Astrocyte (in vitro differentiated cells and primary cell): ENCODE measurements around the gene MDP1. TPM values are rescaled to one million over a fixed set of nuclear protein-coding genes. Genes with fewer than 3 reads are reported as not detected.
A peak's percentile ranks its signal among the peaks of the same experiment; 100 is the strongest.

Experiments
- DNase-seq: peaks from one replicate; pipeline ENCODE4 v3.0.0-alpha.2; 2010; ENCODE audit warnings: low read depth
- FAIRE-seq: peaks from 2 replicates; lab custom pipeline; 2011; peaks lifted over from hg19 to GRCh38; lab: Jason Lieb, UNC
- H2AFZ ChIP-seq: 2 replicates; pipeline ENCODE4 v1.6.0; 2012; ENCODE audit warnings: low read depth, low read length, inconsistent platforms
- H3K27ac ChIP-seq: 2 replicates; pipeline ENCODE4 v1.5.1; 2011; ENCODE audit warnings: low read depth, low read length, inconsistent platforms
- H3K27me3 ChIP-seq: 2 replicates; pipeline ENCODE4 v1.6.0; 2011; ENCODE audit warnings: low read length, inconsistent platforms; ENCODE audit not compliant: insufficient read depth
- H3K36me3 ChIP-seq: 2 replicates; pipeline ENCODE4 v1.5.1; 2011; ENCODE audit warnings: low read length, inconsistent platforms; ENCODE audit not compliant: insufficient read depth
- H3K4me1 ChIP-seq: 2 replicates; pipeline ENCODE4 v1.5.1; 2011; ENCODE audit warnings: low read length, inconsistent platforms; ENCODE audit not compliant: insufficient read depth
- H3K4me2 ChIP-seq: 2 replicates; pipeline ENCODE4 v1.6.0; 2012; ENCODE audit warnings: low read length, inconsistent platforms
- H3K4me3 ChIP-seq: 2 replicates; pipeline ENCODE4 v1.5.1; 2011; ENCODE audit warnings: low read depth, mild to moderate bottlenecking, low read length, inconsistent platforms; ENCODE audit not compliant: insufficient read depth
- H3K79me2 ChIP-seq: 2 replicates; pipeline ENCODE4 v1.6.0; 2012; ENCODE audit warnings: mild to moderate bottlenecking, low read length, inconsistent platforms; ENCODE audit not compliant: insufficient read depth
- H3K9ac ChIP-seq: 2 replicates; pipeline ENCODE4 v1.6.0; 2012; ENCODE audit warnings: mild to moderate bottlenecking, low read length, inconsistent platforms
- H3K9me3 ChIP-seq: 2 replicates; pipeline ENCODE4 v1.5.1; 2012; ENCODE audit warnings: low read depth, mild to moderate bottlenecking, low read length, inconsistent platforms; ENCODE audit not compliant: insufficient read depth
- H4K20me1 ChIP-seq: 2 replicates; pipeline ENCODE4 v1.6.0; 2012; ENCODE audit warnings: low read length, inconsistent platforms; ENCODE audit not compliant: insufficient read depth
- H3K27ac Mint-ChIP-seq: one replicate; pipeline ENCODE4 v1.8.0; 2021; ENCODE audit warnings: mild to moderate bottlenecking, mixed read lengths; ENCODE audit not compliant: unreplicated experiment
- H3K27me3 Mint-ChIP-seq: one replicate; pipeline ENCODE4 v1.8.0; 2021; ENCODE audit warnings: low read depth, mixed read lengths; ENCODE audit not compliant: unreplicated experiment
- H3K36me3 Mint-ChIP-seq: one replicate; pipeline ENCODE4 v1.8.0; 2021; ENCODE audit warnings: low read depth, mixed read lengths; ENCODE audit not compliant: unreplicated experiment
- H3K4me1 Mint-ChIP-seq: one replicate; pipeline ENCODE4 v1.8.0; 2021; ENCODE audit warnings: low read depth, mixed read lengths; ENCODE audit not compliant: unreplicated experiment
- H3K4me3 Mint-ChIP-seq: one replicate; pipeline ENCODE4 v1.8.0; 2021; ENCODE audit warnings: mild to moderate bottlenecking, moderate library complexity, mixed read lengths; ENCODE audit not compliant: unreplicated experiment
- H3K9me3 Mint-ChIP-seq: one replicate; pipeline ENCODE4 v1.8.0; 2021; ENCODE audit warnings: mild to moderate bottlenecking, mixed read lengths; ENCODE audit not compliant: unreplicated experiment
- CTCF ChIP-seq: IDR thresholded peaks from 2 replicates; pipeline ENCODE4 v1.5.1; 2011; ENCODE audit warnings: low read depth, mild to moderate bottlenecking, inconsistent platforms, low read length, moderate library complexity; ENCODE audit not compliant: insufficient read depth
- EZH2 ChIP-seq: IDR thresholded peaks from 2 replicates; pipeline ENCODE4 v1.6.1; 2012; ENCODE audit warnings: mild to moderate bottlenecking, low read length, inconsistent platforms; ENCODE audit not compliant: insufficient read depth
- total RNA-seq: library from RNA; stranded (reverse); gene quantifications from 2 replicates; pipeline ENCODE4 v1.2.1, GENCODE V29; 2021

MDP1 gene
- total RNA-seq, 1 donor from 2014 or later: 8.9 TPM

- peak overlapping the region; percentile 83 for H3K9ac ChIP-seq
These were observed 28.3 kb downstream of the MDP1 start for GRCh38 chr14:24187539-24187915.

DNA sequence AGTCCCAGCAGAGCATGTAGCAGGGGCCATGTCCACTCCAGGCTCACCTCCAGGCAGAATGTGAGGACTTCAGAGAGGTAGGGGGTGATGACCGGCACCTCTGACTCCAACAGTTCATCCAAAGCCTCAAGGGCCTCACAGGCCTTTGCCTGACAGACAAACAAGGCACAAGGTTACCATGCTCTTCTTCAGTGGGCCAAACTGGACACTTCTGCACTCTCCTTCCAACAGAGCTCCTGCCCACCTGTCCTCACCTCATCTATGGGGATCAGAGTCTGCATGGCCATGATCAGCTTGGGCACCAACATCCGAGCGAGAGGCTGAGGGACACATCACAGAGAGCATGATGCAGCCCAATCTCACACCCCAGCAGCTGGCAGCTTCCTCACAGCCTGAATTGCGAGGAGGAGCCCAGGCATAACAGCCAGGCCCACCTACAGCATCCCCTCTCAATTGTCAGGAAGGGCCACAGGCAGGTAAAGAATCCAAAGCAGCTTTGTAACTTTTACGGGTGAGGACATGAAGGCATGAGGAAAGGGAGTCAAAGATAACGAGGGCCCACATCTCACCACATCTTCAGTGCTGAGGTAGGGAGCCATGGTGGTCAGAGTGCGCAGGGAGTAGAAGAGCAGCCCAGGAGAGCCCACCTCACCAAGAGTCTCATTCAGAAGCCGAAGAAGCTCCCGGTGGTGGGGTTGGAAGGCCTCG is 28.9 kb downstream of the MDP1 start:
- H3K4me2 ChIP-seq: peak overlapping the region; percentile 96
- peaks cover 6% of the 10 kb centered on the region for H3K36me3 Mint-ChIP-seq
- no peak for TF ChIP-seq EZH2
- no peak for TF ChIP-seq CTCF
- H3K27ac Mint-ChIP-seq: peak overlapping the region; percentile 47
- H4K20me1 ChIP-seq: peaks cover 30% of the 10 kb centered on the region
- peak overlapping the region; percentile 83 for H3K9ac ChIP-seq
- H3K4me1 ChIP-seq: peaks cover 14% of the 10 kb centered on the region
- H3K27ac ChIP-seq: no peak overlapping the region
- peaks cover 39% of the 10 kb centered on the region for H3K79me2 ChIP-seq
- H3K4me3 Mint-ChIP-seq: peak overlapping the region; percentile 74
- H3K27me3 ChIP-seq: no peaks in the 10 kb centered on the region
- no peak for FAIRE-seq
- peak overlapping the region; percentile 83 for H3K4me3 ChIP-seq
- H3K4me1 Mint-ChIP-seq: peaks cover 15% of the 10 kb centered on the region
- H3K9me3 ChIP-seq: no peaks in the 10 kb centered on the region
- no peaks in the 10 kb centered on the region for H3K9me3 Mint-ChIP-seq
- no peak for DNase-seq
- no peaks in the 10 kb centered on the region for H3K27me3 Mint-ChIP-seq
- peaks cover 26% of the 10 kb centered on the region for H3K36me3 ChIP-seq
- H2AFZ ChIP-seq: no peak overlapping the region

More at GRCh38 chr14:24187539-24187915, 28.3 kb downstream of the MDP1 start:
- H3K4me3 ChIP-seq: peak overlapping the region; percentile 83
- DNase-seq (no peak), FAIRE-seq (no peak)
- peak overlapping the region; percentile 96 for H3K4me2 ChIP-seq
- peaks cover 27% of the 10 kb centered on the region for H4K20me1 ChIP-seq
- Mint-ChIP-seq H3K27me3 (no peaks in the 10 kb centered on the region), H3K36me3 (peaks cover 11% of the 10 kb centered on the region), H3K27ac (peak overlapping the region; percentile 47), H3K9me3 (no peaks in the 10 kb centered on the region), H3K4me1 (peaks cover 15% of the 10 kb centered on the region), H3K4me3 (peak overlapping the region; percentile 91)
- H3K9me3 ChIP-seq: no peaks in the 10 kb centered on the region
- H3K36me3 ChIP-seq: peaks cover 30% of the 10 kb centered on the region
- no peaks in the 10 kb centered on the region for H3K27me3 ChIP-seq
- TF ChIP-seq EZH2 (no peak), CTCF (no peak)
- no peak overlapping the region for H3K27ac ChIP-seq
- H2AFZ ChIP-seq: no peak overlapping the region
- peaks cover 14% of the 10 kb centered on the region for H3K4me1 ChIP-seq
- peaks cover 45% of the 10 kb centered on the region for H3K79me2 ChIP-seq

GRCh38 chr14:24185741-24186140 is 30.1 kb downstream of the MDP1 start:
- Histone ChIP-seq H4K20me1 (peaks cover 32% of the 10 kb centered on the region), H3K4me3 (no peak overlapping the region), H3K9me3 (no peaks in the 10 kb centered on the region), H3K4me1 (peaks cover 14% of the 10 kb centered on the region), H3K27ac (no peak overlapping the region), H2AFZ (no peak overlapping the region), H3K9ac (no peak overlapping the region), H3K79me2 (peaks cover 32% of the 10 kb centered on the region), H3K27me3 (no peaks in the 10 kb centered on the region), H3K4me2 (no peak overlapping the region), H3K36me3 (peaks cover 25% of the 10 kb centered on the region)
- peaks cover 12% of the 10 kb centered on the region for H3K36me3 Mint-ChIP-seq
- DNase-seq: no peak
- H3K27me3 Mint-ChIP-seq: no peaks in the 10 kb centered on the region
- peaks cover 15% of the 10 kb centered on the region for H3K4me1 Mint-ChIP-seq
- no peak overlapping the region for H3K27ac Mint-ChIP-seq
- no peaks in the 10 kb centered on the region for H3K9me3 Mint-ChIP-seq
- TF ChIP-seq CTCF (no peak), EZH2 (no peak)
- no peak for FAIRE-seq
- H3K4me3 Mint-ChIP-seq: no peak overlapping the region
